Measurements from ENCODE around the gene DSCAML1. TPM values are rescaled to one million over a fixed set of nuclear protein-coding genes. Genes with fewer than 3 reads are reported as not detected.
A peak's percentile ranks its signal among the peaks of the same experiment; 100 is the strongest.

The DSCAML1 gene
- total RNA-seq, 1 experiment from 2014 or later, result not detected

- in situ Hi-C loops (cut with HindIII; ENCODE audit: low sequenced_read_pairs), result no loop called here
- no peak for DNase-seq (ENCODE audit: low spot score)
Measured at GRCh38 chr11:117681438-117681837, 115.6 kb downstream of the DSCAML1 start.

- in situ Hi-C loops (cut with HindIII; ENCODE audit: low sequenced_read_pairs), result no loop called here
Measured at GRCh38 chr11:117679461-117679860, 117.6 kb downstream of the DSCAML1 start.

GRCh38 chr11:117678658-117679406 lies 118.2 kb downstream of the DSCAML1 start:
- in situ Hi-C loops (cut with HindIII; ENCODE audit: low sequenced_read_pairs), result no loop called here
- peak; percentile 16 for DNase-seq (ENCODE audit: low spot score)

More at GRCh38 chr11:117679461-117679860, 117.6 kb downstream of the DSCAML1 start:
- no peak for DNase-seq (ENCODE audit: low spot score)

- DNase-seq (ENCODE audit: low spot score), result no peak
- in situ Hi-C loops (cut with HindIII; ENCODE audit: low sequenced_read_pairs), result no loop called here
Measured at GRCh38 chr11:117677729-117678310, 119.2 kb downstream of the DSCAML1 start.

- DNase-seq (ENCODE audit: low spot score), result no peak
- in situ Hi-C loops (cut with HindIII; ENCODE audit: low sequenced_read_pairs), result no loop called here
Measured at GRCh38 chr11:117676501-117676900, 120.5 kb downstream of the DSCAML1 start.

GRCh38 chr11:117673602-117674001 lies 123.4 kb downstream of the DSCAML1 start:
- in situ Hi-C loops (cut with HindIII; ENCODE audit: low sequenced_read_pairs), result no loop called here
- DNase-seq (ENCODE audit: low spot score), result no peak

GRCh38 chr11:117671370-117671769 lies 125.6 kb downstream of the DSCAML1 start:
- in situ Hi-C loops (cut with HindIII; ENCODE audit: low sequenced_read_pairs), result no loop called here
- DNase-seq (ENCODE audit: low spot score), result no peak

GRCh38 chr11:117670924-117671323 lies 126.1 kb downstream of the DSCAML1 start:
- in situ Hi-C loops (cut with HindIII; ENCODE audit: low sequenced_read_pairs), result no loop called here
- no peak for DNase-seq (ENCODE audit: low spot score)

- in situ Hi-C loops (cut with HindIII; ENCODE audit: low sequenced_read_pairs), result no loop called here
- no peak for DNase-seq (ENCODE audit: low spot score)
Measured at GRCh38 chr11:117670443-117670842, 126.6 kb downstream of the DSCAML1 start.

GRCh38 chr11:117669616-117670015 lies 127.4 kb downstream of the DSCAML1 start:
- in situ Hi-C loops (cut with HindIII; ENCODE audit: low sequenced_read_pairs), result no loop called here
- DNase-seq (ENCODE audit: low spot score), result no peak

GRCh38 chr11:117669062-117669461 lies 128.0 kb downstream of the DSCAML1 start:
- in situ Hi-C loops (cut with HindIII; ENCODE audit: low sequenced_read_pairs), result no loop called here
- DNase-seq (ENCODE audit: low spot score), result no peak

GRCh38 chr11:117668321-117668751 lies 128.7 kb downstream of the DSCAML1 start:
- in situ Hi-C loops (cut with HindIII; ENCODE audit: low sequenced_read_pairs), result no loop called here
- peak; percentile 88 for DNase-seq (ENCODE audit: low spot score)

- DNase-seq (ENCODE audit: low spot score), result no peak
- in situ Hi-C loops (cut with HindIII; ENCODE audit: low sequenced_read_pairs), result no loop called here
Measured at GRCh38 chr11:117664897-117665296, 132.1 kb downstream of the DSCAML1 start.

- DNase-seq (ENCODE audit: low spot score), result no peak
- in situ Hi-C loops (cut with HindIII; ENCODE audit: low sequenced_read_pairs), result no loop called here
Measured at GRCh38 chr11:117663821-117664220, 133.2 kb downstream of the DSCAML1 start.

- no peak for DNase-seq (ENCODE audit: low spot score)
- in situ Hi-C loops (cut with HindIII; ENCODE audit: low sequenced_read_pairs), result no loop called here
Measured at GRCh38 chr11:117663414-117663813, 133.6 kb downstream of the DSCAML1 start.

- no peak for DNase-seq (ENCODE audit: low spot score)
- in situ Hi-C loops (cut with HindIII; ENCODE audit: low sequenced_read_pairs), result no loop called here
Measured at GRCh38 chr11:117662671-117663269, 134.2 kb downstream of the DSCAML1 start.

- in situ Hi-C loops (cut with HindIII; ENCODE audit: low sequenced_read_pairs), result no loop called here
- peak; percentile 73 for DNase-seq (ENCODE audit: low spot score)
Measured at GRCh38 chr11:117662255-117662654, 134.8 kb downstream of the DSCAML1 start.

GRCh38 chr11:117658809-117659208 lies 138.2 kb downstream of the DSCAML1 start:
- DNase-seq (ENCODE audit: low spot score), result no peak
- in situ Hi-C loops (cut with HindIII; ENCODE audit: low sequenced_read_pairs), result no loop called here

GRCh38 chr11:117657794-117658193 lies 139.2 kb downstream of the DSCAML1 start:
- in situ Hi-C loops (cut with HindIII; ENCODE audit: low sequenced_read_pairs), result no loop called here
- peak; percentile 96 for DNase-seq (ENCODE audit: low spot score)
